Mesendoderm (in vitro differentiated cells): ENCODE data around the gene ARMCX1.
"Not testable (repeated sequence)": the region's sequence is repeated elsewhere in the genome, so short reads cannot be mapped to it uniquely, and the experiment has no call there.

Experiments used
- DNase-seq: peaks from one replicate; pipeline ENCODE4 v3.0.0; 2013
- H2AK5ac ChIP-seq: 2 replicates; pipeline ENCODE4 v1.6.1; 2013; ENCODE audit warnings: low read length, inconsistent platforms
- H2BK120ac ChIP-seq: 2 replicates; pipeline ENCODE4 v1.6.1; 2013; ENCODE audit warnings: low read depth, mild to moderate bottlenecking, low read length, moderate library complexity, mixed read lengths
- H2BK15ac ChIP-seq: replicated peaks from 2 replicates; pipeline ENCODE4 v1.6.1; 2013; ENCODE audit warnings: low read depth, mild to moderate bottlenecking, moderate library complexity
- H2BK5ac ChIP-seq: 2 replicates; pipeline ENCODE4 v1.6.1; 2013; ENCODE audit warnings: low read length, inconsistent platforms
- H3K18ac ChIP-seq: 2 replicates; pipeline ENCODE4 v1.6.1; 2013; ENCODE audit warnings: mild to moderate bottlenecking, low read length, mixed read lengths
- H3K23ac ChIP-seq: one replicate; pipeline ENCODE4 v1.6.1; 2013; ENCODE audit warnings: low read length
- H3K27ac ChIP-seq: 2 replicates; pipeline ENCODE4 v1.5.1; 2013; ENCODE audit warnings: low read depth, mild to moderate bottlenecking, inconsistent platforms, low read length, moderate library complexity
- H3K27me3 ChIP-seq: 2 replicates; pipeline ENCODE4 v1.6.1; 2013; ENCODE audit warnings: low read length, control low read depth, mild to moderate bottlenecking, inconsistent platforms; ENCODE audit not compliant: insufficient read depth, poor library complexity
- H3K36me3 ChIP-seq: 2 replicates; pipeline ENCODE4 v1.6.1; 2013; ENCODE audit warnings: low read length, inconsistent platforms; ENCODE audit not compliant: control insufficient read depth, insufficient read depth
- H3K4ac ChIP-seq: one replicate; pipeline ENCODE4 v1.6.1; 2013; ENCODE audit warnings: low read depth, mild to moderate bottlenecking, low read length, moderate library complexity
- H3K4me1 ChIP-seq: 2 replicates; pipeline ENCODE4 v1.6.1; 2013; ENCODE audit warnings: low read depth, low read length, inconsistent platforms; ENCODE audit not compliant: control insufficient read depth
- H3K4me2 ChIP-seq: 2 replicates; pipeline ENCODE4 v1.6.1; 2013; ENCODE audit warnings: low read length
- H3K4me3 ChIP-seq: 2 replicates; pipeline ENCODE4 v1.5.1; 2013; ENCODE audit warnings: mild to moderate bottlenecking, low read length
- H3K56ac ChIP-seq: one replicate; pipeline ENCODE4 v1.6.1; 2013; ENCODE audit warnings: low read length
- H3K79me1 ChIP-seq: 2 replicates; pipeline ENCODE4 v1.6.1; 2013; ENCODE audit warnings: low read length, inconsistent platforms
- H3K79me2 ChIP-seq: 2 replicates; pipeline ENCODE4 v1.6.1; 2013; ENCODE audit warnings: mild to moderate bottlenecking, low read length; ENCODE audit not compliant: control insufficient read depth, insufficient read depth
- H3K9ac ChIP-seq: 2 replicates; pipeline ENCODE4 v1.6.1; 2013; ENCODE audit warnings: low read length, inconsistent platforms
- H4K5ac ChIP-seq: one replicate; pipeline ENCODE4 v1.6.1; 2013; ENCODE audit warnings: low read length
- H4K8ac ChIP-seq: one replicate; pipeline ENCODE4 v1.6.1; 2013; ENCODE audit warnings: low read depth, mild to moderate bottlenecking, control low read depth, low read length, moderate library complexity
- WGBS: extraction: QIAGEN DNeasy Blood & Tissue Kit; methylation state at CpG from one replicate; pipeline ENCODE4 v1.1.7; 2013; ENCODE audit warnings: low lambda C conversion rate, missing lambda C conversion rate; ENCODE audit not compliant: insufficient coverage; ENCODE audit errors: extremely low coverage; 5-methylcytosine and 5-hydroxymethylcytosine counted together

The ARMCX1 gene

DNA sequence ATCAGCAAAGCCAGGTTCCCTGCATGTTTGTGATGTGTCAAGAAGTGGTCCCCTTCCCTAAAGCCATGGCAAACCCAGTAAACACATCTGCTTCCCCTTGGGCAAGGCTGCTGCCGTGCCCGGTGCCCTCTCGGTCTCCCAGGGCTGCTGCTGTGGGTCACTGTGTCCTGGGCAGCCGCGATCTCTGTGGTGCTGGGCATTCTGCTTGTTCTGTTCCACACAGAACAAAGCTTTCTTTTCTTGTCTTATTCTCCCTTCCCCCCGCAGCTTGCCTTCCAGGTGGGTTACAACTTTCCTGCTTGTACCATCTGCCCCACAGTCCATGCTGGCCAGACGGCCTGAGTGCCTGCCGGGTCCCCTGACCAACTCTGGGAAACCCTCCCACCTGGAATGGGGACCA, 49.2 kb downstream of the ARMCX1 start:
- not testable (repeated sequence) for H2AK5ac ChIP-seq, H3K79me1 ChIP-seq, H3K36me3 ChIP-seq, H3K18ac ChIP-seq, H3K27me3 ChIP-seq, H3K23ac ChIP-seq, H2BK5ac ChIP-seq, H3K27ac ChIP-seq, H3K4ac ChIP-seq, H3K79me2 ChIP-seq, H3K4me3 ChIP-seq, H3K4me2 ChIP-seq, H3K56ac ChIP-seq, H4K5ac ChIP-seq, H2BK15ac ChIP-seq, H4K8ac ChIP-seq, DNase-seq, H3K9ac ChIP-seq, H2BK120ac ChIP-seq, H3K4me1 ChIP-seq
- WGBS = no CpG with 5 or more reads among the region's 8 CpGs

DNA sequence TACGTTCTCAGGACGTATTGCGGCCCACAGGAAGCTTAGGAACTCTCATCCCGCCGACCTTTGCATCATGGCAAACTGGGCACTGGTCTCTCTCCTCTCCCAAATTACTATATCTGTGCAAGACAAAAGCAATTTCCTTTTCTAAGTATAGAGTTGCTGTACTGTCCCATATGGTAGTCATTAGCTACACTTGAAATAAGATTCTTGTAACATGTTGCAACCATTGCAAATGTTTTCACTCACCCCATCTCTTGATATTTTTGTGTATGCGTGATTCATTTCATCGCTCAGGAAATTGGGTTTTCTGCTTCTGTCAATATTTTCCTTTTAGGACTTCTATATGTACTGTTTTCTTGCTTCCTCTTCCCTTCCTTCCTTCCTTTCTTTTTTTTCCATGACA, 51.7 kb downstream of the ARMCX1 start:
- no peak overlapping the region for H2AK5ac ChIP-seq
- no peak overlapping the region for H2BK120ac ChIP-seq
- no peak overlapping the region for H3K23ac ChIP-seq
- no peak overlapping the region for H2BK15ac ChIP-seq
- DNase-seq = no peak
- H4K5ac ChIP-seq = no peak overlapping the region
- no peaks in the 10 kb centered on the region for H3K4me1 ChIP-seq
- H3K18ac ChIP-seq = no peak overlapping the region
- H3K56ac ChIP-seq = no peak overlapping the region
- H3K9ac ChIP-seq = no peak overlapping the region
- no peaks in the 10 kb centered on the region for H3K27me3 ChIP-seq
- H3K27ac ChIP-seq = no peak overlapping the region
- H3K4me3 ChIP-seq = no peak overlapping the region
- no peak overlapping the region for H3K4me2 ChIP-seq
- H3K79me2 ChIP-seq = no peaks in the 10 kb centered on the region
- no peak overlapping the region for H3K4ac ChIP-seq
- no peak overlapping the region for H4K8ac ChIP-seq
- H2BK5ac ChIP-seq = no peak overlapping the region
- no peaks in the 10 kb centered on the region for H3K36me3 ChIP-seq
- no CpG with 5 or more reads among the region's 7 CpGs for WGBS
- no peaks in the 10 kb centered on the region for H3K79me1 ChIP-seq
